WTC11 (cell line): ENCODE results near the gene GALNTL6. TPM values are rescaled to one million over a fixed set of nuclear protein-coding genes. Genes with fewer than 3 reads are reported as not detected.

Experiments used
- ATAC-seq: fragments of 200-7000 bp; cut with Tn5 transposase; 2 replicates; pipeline ENCODE4 v1.10.0; 2021; ENCODE audit warnings: mild to moderate bottlenecking, moderate library complexity
- CTCF ChIA-PET: fragments of 300-600 bp; sonication (Branson Sonifier 250); formaldehyde crosslinking; loops from one replicate; lab custom pipeline; 2021; ENCODE audit warnings: antibody characterized with exemption; lab: Charles Lee
- POLR2A ChIA-PET: fragments of 350-600 bp; sonication (Branson Sonifier 250); formaldehyde crosslinking; loops from one replicate; lab custom pipeline; 2021; ENCODE audit warnings: antibody characterized with exemption; lab: Charles Lee
- DNase-seq: peaks from one replicate; pipeline ENCODE4 v3.0.0; 2021; ENCODE audit warnings: low spot score
- H3K27ac Mint-ChIP-seq: 2 replicates; pipeline ENCODE4 v1.8.0; 2021; ENCODE audit warnings: mixed read lengths
- H3K27me3 Mint-ChIP-seq: 2 replicates; pipeline ENCODE4 v1.8.0; 2021; ENCODE audit warnings: low read depth, mild to moderate bottlenecking, moderate library complexity, mixed read lengths
- H3K36me3 Mint-ChIP-seq: 2 replicates; pipeline ENCODE4 v1.8.0; 2021; ENCODE audit warnings: mixed read lengths
- H3K4me1 Mint-ChIP-seq: 2 replicates; pipeline ENCODE4 v1.8.0; 2022; ENCODE audit warnings: mixed read lengths
- H3K4me3 Mint-ChIP-seq: 2 replicates; pipeline ENCODE4 v1.8.0; 2021; ENCODE audit warnings: mild to moderate bottlenecking, moderate library complexity, mixed read lengths
- H3K9me3 Mint-ChIP-seq: 2 replicates; pipeline ENCODE4 v1.8.0; 2021; ENCODE audit warnings: mixed read lengths
- ATF1 ChIP-seq: sonication (generic); formaldehyde crosslinking; IDR thresholded peaks from 2 replicates; pipeline ENCODE4 v1.8.1; 2023; ENCODE audit warnings: mild to moderate bottlenecking, moderate library complexity, missing genetic modification reagents
- ESRRA ChIP-seq: sonication (generic); formaldehyde crosslinking; IDR thresholded peaks from 2 replicates; pipeline ENCODE4 v1.8.1; 2022; ENCODE audit warnings: mild to moderate bottlenecking, missing genetic modification reagents, borderline replicate concordance
- ETV6 ChIP-seq: sonication (generic); formaldehyde crosslinking; IDR thresholded peaks from 2 replicates; pipeline ENCODE4 v1.8.1; 2022; ENCODE audit warnings: mild to moderate bottlenecking, missing genetic modification reagents
- GABPB1 ChIP-seq: sonication (generic); formaldehyde crosslinking; IDR thresholded peaks from 2 replicates; pipeline ENCODE4 v1.8.1; 2023; ENCODE audit warnings: mild to moderate bottlenecking, missing genetic modification reagents
- IRF2 ChIP-seq: sonication (generic); formaldehyde crosslinking; IDR thresholded peaks from 2 replicates; pipeline ENCODE4 v1.8.0; 2022; ENCODE audit warnings: low read depth, missing genetic modification reagents, borderline replicate concordance
- NFYB ChIP-seq: sonication (generic); formaldehyde crosslinking; conservative IDR thresholded peaks from 2 replicates; pipeline ENCODE4 v1.8.0; 2022; ENCODE audit warnings: low read depth, missing genetic modification reagents
- RORB ChIP-seq: fragments of 250-450 bp; sonication (Bioruptor Pico); IDR thresholded peaks from 2 replicates; pipeline ENCODE4 v1.9.0; 2021; ENCODE audit warnings: mild to moderate bottlenecking
- SP1 ChIP-seq: sonication (generic); formaldehyde crosslinking; conservative IDR thresholded peaks from 2 replicates; pipeline ENCODE4 v1.8.1; 2022; ENCODE audit warnings: missing genetic modification reagents
- TP53 ChIP-seq: sonication (generic); formaldehyde crosslinking; IDR thresholded peaks from 2 replicates; pipeline ENCODE4 v1.8.1; 2023; ENCODE audit warnings: mild to moderate bottlenecking, missing genetic modification reagents
- total RNA-seq: library from RNA; stranded (reverse); gene quantifications from 3 replicates; pipeline ENCODE4 v1.2.3, GENCODE V29; 2021
- TF ChIP-seq, protein P1 (sequence below): fragments of 250-450 bp; sonication (Bioruptor Pico); IDR thresholded peaks from 2 replicates; pipeline ENCODE4 v1.9.0; 2021; ENCODE audit warnings: mild to moderate bottlenecking, borderline replicate concordance
- TF ChIP-seq, protein P2 (sequence below): sonication (generic); formaldehyde crosslinking; IDR thresholded peaks from 2 replicates; pipeline ENCODE4 v1.8.1; 2023; ENCODE audit warnings: mild to moderate bottlenecking, missing genetic modification reagents, moderate library complexity
- TF ChIP-seq, protein P3 (sequence below): sonication (generic); formaldehyde crosslinking; IDR thresholded peaks from 2 replicates; pipeline ENCODE4 v1.8.0; 2022; ENCODE audit warnings: mild to moderate bottlenecking, missing genetic modification reagents
- TF ChIP-seq, protein P4 (sequence below): sonication (generic); formaldehyde crosslinking; IDR thresholded peaks from 2 replicates; pipeline ENCODE4 v1.8.1; 2022; ENCODE audit warnings: mild to moderate bottlenecking, moderate library complexity, missing genetic modification reagents
- TF ChIP-seq, protein P5 (sequence below): fragments of 200-600 bp; IDR thresholded peaks from 2 replicates; pipeline ENCODE4 v1.8.0; 2022; ENCODE audit warnings: antibody characterized with exemption
- TF ChIP-seq, protein P6 (sequence below): sonication (generic); formaldehyde crosslinking; conservative IDR thresholded peaks from 2 replicates; pipeline ENCODE4 v1.8.1; 2022; ENCODE audit warnings: mild to moderate bottlenecking, missing genetic modification reagents
- TF ChIP-seq, protein P7 (sequence below): sonication (generic); formaldehyde crosslinking; IDR thresholded peaks from 2 replicates; pipeline ENCODE4 v1.8.0; 2022; ENCODE audit warnings: mild to moderate bottlenecking, missing genetic modification reagents

GALNTL6 gene
- total RNA-seq, 1 experiment from 2014 or later, result 0.24 TPM

DNA sequence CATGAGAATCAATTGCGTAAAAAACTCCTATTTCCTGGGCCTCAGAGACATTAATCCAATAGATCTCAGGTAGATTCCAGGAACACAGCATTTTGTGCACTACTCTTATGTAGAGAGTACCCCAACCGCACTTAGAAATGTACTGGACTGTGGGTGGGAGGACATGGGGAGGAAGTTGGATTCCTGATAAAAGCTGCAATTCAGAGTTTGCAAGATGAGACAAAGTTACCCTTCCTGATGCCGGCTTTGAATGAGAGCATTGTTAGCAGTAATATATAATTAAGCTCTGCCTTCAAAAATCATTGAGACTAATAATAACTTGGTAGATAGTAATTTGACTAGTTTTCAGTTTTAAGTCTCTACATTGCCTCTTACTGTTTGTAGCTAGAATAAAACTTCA lies 1032.1 kb downstream of the GALNTL6 start (continued):
- TF ChIP-seq, protein P1, sequence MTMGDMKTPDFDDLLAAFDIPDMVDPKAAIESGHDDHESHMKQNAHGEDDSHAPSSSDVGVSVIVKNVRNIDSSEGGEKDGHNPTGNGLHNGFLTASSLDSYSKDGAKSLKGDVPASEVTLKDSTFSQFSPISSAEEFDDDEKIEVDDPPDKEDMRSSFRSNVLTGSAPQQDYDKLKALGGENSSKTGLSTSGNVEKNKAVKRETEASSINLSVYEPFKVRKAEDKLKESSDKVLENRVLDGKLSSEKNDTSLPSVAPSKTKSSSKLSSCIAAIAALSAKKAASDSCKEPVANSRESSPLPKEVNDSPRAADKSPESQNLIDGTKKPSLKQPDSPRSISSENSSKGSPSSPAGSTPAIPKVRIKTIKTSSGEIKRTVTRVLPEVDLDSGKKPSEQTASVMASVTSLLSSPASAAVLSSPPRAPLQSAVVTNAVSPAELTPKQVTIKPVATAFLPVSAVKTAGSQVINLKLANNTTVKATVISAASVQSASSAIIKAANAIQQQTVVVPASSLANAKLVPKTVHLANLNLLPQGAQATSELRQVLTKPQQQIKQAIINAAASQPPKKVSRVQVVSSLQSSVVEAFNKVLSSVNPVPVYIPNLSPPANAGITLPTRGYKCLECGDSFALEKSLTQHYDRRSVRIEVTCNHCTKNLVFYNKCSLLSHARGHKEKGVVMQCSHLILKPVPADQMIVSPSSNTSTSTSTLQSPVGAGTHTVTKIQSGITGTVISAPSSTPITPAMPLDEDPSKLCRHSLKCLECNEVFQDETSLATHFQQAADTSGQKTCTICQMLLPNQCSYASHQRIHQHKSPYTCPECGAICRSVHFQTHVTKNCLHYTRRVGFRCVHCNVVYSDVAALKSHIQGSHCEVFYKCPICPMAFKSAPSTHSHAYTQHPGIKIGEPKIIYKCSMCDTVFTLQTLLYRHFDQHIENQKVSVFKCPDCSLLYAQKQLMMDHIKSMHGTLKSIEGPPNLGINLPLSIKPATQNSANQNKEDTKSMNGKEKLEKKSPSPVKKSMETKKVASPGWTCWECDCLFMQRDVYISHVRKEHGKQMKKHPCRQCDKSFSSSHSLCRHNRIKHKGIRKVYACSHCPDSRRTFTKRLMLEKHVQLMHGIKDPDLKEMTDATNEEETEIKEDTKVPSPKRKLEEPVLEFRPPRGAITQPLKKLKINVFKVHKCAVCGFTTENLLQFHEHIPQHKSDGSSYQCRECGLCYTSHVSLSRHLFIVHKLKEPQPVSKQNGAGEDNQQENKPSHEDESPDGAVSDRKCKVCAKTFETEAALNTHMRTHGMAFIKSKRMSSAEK, result no peak
- no peak for TF ChIP-seq RORB (CRISPR knock-in tag)
- TF ChIP-seq ESRRA, result no peak
- TF ChIP-seq, protein P2, sequence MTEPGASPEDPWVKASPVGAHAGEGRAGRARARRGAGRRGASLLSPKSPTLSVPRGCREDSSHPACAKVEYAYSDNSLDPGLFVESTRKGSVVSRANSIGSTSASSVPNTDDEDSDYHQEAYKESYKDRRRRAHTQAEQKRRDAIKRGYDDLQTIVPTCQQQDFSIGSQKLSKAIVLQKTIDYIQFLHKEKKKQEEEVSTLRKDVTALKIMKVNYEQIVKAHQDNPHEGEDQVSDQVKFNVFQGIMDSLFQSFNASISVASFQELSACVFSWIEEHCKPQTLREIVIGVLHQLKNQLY, result no peak
- no peak for TF ChIP-seq NFYB (CRISPR knock-in tag)
- TF ChIP-seq, protein P3, sequence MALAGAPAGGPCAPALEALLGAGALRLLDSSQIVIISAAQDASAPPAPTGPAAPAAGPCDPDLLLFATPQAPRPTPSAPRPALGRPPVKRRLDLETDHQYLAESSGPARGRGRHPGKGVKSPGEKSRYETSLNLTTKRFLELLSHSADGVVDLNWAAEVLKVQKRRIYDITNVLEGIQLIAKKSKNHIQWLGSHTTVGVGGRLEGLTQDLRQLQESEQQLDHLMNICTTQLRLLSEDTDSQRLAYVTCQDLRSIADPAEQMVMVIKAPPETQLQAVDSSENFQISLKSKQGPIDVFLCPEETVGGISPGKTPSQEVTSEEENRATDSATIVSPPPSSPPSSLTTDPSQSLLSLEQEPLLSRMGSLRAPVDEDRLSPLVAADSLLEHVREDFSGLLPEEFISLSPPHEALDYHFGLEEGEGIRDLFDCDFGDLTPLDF (CRISPR knock-in tag), result no peak
- no peak for TF ChIP-seq ETV6 (CRISPR knock-in tag)

DNA sequence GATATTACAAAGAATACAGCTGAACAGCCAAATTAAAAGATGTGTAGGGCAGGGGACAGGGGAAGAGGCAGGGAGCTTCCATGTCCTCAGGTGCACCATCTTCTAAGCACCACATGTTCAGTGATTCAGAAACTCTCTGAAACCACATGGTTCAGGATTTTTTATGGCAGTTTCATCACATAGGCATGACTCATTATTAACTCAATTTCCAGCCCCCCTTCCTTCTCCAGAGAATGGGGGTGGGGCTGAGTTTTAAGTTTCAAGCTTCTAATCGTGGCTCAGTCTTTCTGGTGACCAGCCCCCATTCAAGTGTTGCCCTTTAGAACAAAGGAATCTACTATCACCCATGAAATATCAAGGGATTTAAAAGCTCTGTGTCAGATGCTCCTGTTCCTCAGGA lies 1037.6 kb downstream of the GALNTL6 start:
- CTCF ChIA-PET, result no interaction called here
- TF ChIP-seq, protein P4, sequence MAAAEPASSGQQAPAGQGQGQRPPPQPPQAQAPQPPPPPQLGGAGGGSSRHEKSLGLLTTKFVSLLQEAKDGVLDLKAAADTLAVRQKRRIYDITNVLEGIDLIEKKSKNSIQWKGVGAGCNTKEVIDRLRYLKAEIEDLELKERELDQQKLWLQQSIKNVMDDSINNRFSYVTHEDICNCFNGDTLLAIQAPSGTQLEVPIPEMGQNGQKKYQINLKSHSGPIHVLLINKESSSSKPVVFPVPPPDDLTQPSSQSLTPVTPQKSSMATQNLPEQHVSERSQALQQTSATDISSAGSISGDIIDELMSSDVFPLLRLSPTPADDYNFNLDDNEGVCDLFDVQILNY (CRISPR knock-in tag), result no peak
- TF ChIP-seq, protein P5, sequence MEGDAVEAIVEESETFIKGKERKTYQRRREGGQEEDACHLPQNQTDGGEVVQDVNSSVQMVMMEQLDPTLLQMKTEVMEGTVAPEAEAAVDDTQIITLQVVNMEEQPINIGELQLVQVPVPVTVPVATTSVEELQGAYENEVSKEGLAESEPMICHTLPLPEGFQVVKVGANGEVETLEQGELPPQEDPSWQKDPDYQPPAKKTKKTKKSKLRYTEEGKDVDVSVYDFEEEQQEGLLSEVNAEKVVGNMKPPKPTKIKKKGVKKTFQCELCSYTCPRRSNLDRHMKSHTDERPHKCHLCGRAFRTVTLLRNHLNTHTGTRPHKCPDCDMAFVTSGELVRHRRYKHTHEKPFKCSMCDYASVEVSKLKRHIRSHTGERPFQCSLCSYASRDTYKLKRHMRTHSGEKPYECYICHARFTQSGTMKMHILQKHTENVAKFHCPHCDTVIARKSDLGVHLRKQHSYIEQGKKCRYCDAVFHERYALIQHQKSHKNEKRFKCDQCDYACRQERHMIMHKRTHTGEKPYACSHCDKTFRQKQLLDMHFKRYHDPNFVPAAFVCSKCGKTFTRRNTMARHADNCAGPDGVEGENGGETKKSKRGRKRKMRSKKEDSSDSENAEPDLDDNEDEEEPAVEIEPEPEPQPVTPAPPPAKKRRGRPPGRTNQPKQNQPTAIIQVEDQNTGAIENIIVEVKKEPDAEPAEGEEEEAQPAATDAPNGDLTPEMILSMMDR, result no peak
- TF ChIP-seq TP53 (CRISPR knock-in tag) (no peak), GABPB1 (no peak), ETV6 (CRISPR knock-in tag) (no peak), ATF1 (CRISPR knock-in tag) (no peak), SP1 (CRISPR knock-in tag) (no peak), IRF2 (CRISPR knock-in tag) (no peak)
- TF ChIP-seq, protein P6, sequence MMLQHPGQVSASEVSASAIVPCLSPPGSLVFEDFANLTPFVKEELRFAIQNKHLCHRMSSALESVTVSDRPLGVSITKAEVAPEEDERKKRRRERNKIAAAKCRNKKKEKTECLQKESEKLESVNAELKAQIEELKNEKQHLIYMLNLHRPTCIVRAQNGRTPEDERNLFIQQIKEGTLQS (CRISPR knock-in tag), result no peak
- TF ChIP-seq, protein P7, sequence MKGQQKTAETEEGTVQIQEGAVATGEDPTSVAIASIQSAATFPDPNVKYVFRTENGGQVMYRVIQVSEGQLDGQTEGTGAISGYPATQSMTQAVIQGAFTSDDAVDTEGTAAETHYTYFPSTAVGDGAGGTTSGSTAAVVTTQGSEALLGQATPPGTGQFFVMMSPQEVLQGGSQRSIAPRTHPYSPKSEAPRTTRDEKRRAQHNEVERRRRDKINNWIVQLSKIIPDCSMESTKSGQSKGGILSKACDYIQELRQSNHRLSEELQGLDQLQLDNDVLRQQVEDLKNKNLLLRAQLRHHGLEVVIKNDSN (CRISPR knock-in tag), result no peak

More for the DNA sequence above, 1037.6 kb downstream of the GALNTL6 start:
- POLR2A ChIA-PET, result no interaction called here
- Mint-ChIP-seq H3K4me3 (no peak overlapping the region), H3K36me3 (no peaks in the 10 kb centered on the region), H3K27ac (no peak overlapping the region), H3K9me3 (no peaks in the 10 kb centered on the region), H3K4me1 (no peaks in the 10 kb centered on the region), H3K27me3 (no peaks in the 10 kb centered on the region)
- ATAC-seq, result no peak
- no peak for DNase-seq
